OCI-LY3 (cell line): ENCODE measurements around the gene RILPL2.

Experiments
- EZH2phosphoT487 ChIP-seq: fragments of 200-600 bp; shearing (Covaris generic); IDR thresholded peaks from 2 replicates; pipeline ENCODE4 v1.6.1; 2018; ENCODE audit warnings: antibody characterized with exemption, mixed run types, low read depth
- TF ChIP-seq, protein P1 (sequence below): fragments of 200-600, 300-600 bp; sonication (generic); IDR thresholded peaks from 2 replicates; pipeline ENCODE4 v1.5.1; 2014; ENCODE audit warnings: antibody characterized with exemption, low read length, low read depth

GRCh38 chr12:123471374-123472068, 35.0 kb upstream of the RILPL2 start:
- TF ChIP-seq, protein P1, sequence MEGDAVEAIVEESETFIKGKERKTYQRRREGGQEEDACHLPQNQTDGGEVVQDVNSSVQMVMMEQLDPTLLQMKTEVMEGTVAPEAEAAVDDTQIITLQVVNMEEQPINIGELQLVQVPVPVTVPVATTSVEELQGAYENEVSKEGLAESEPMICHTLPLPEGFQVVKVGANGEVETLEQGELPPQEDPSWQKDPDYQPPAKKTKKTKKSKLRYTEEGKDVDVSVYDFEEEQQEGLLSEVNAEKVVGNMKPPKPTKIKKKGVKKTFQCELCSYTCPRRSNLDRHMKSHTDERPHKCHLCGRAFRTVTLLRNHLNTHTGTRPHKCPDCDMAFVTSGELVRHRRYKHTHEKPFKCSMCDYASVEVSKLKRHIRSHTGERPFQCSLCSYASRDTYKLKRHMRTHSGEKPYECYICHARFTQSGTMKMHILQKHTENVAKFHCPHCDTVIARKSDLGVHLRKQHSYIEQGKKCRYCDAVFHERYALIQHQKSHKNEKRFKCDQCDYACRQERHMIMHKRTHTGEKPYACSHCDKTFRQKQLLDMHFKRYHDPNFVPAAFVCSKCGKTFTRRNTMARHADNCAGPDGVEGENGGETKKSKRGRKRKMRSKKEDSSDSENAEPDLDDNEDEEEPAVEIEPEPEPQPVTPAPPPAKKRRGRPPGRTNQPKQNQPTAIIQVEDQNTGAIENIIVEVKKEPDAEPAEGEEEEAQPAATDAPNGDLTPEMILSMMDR, result no peak
- TF ChIP-seq EZH2phosphoT487, result no peak
